Tibial nerve (tissue), 4 donors: ENCODE results near the gene HEATR1. TPM values are rescaled to one million over a fixed set of nuclear protein-coding genes. Genes with fewer than 3 reads are reported as not detected.
A peak's percentile ranks its signal among the peaks of the same experiment; 100 is the strongest.

Experiments used
- DNase-seq, 2 donors: peaks; one replicate each; pipeline ENCODE4 v3.0.0-alpha.2; 2019; ENCODE audit warnings: low spot score in 2 of 2
- H3K27ac ChIP-seq, 4 donors: fragments of 200-600 bp; sonication (generic) in 3 of 4; one replicate each; pipeline ENCODE4 v1.5.1; 2017 to 2019; ENCODE audit warnings: mild to moderate bottlenecking in 1 of 4
- H3K27me3 ChIP-seq, 2 donors: fragments of 200-600 bp; sonication (generic) in 1 of 2; one replicate each; pipeline versions ENCODE4 v1.5.1 to v1.6.0; 2017 to 2019
- H3K36me3 ChIP-seq, 3 donors: fragments of 200-600 bp; sonication (generic); one replicate each; pipeline ENCODE4 v1.5.1; 2018 to 2019
- H3K4me1 ChIP-seq, 4 donors: fragments of 200-600 bp; sonication (generic) in 3 of 4; one replicate each; pipeline ENCODE4 v1.5.1; 2017 to 2019
- H3K4me3 ChIP-seq, 4 donors: fragments of 200-600 bp; sonication (generic) in 3 of 4; one replicate each; pipeline ENCODE4 v1.5.1; 2017 to 2019; ENCODE audit warnings: mild to moderate bottlenecking in 1 of 4, moderate library complexity in 1 of 4
- H3K9me3 ChIP-seq, 4 donors: fragments of 200-600 bp; sonication (generic) in 3 of 4; one replicate each; pipeline ENCODE4 v1.5.1; 2017 to 2019
- EP300 ChIP-seq, 2 donors: sonication (generic); formaldehyde crosslinking; IDR thresholded peaks; one replicate each; pipeline ENCODE4 v1.6.1; 2017; ENCODE audit warnings: antibody characterized with exemption in 2 of 2, mild to moderate bottlenecking in 1 of 2
- POLR2A ChIP-seq, 2 donors: fragments of 450-650 bp; IDR thresholded peaks; one replicate each; pipeline ENCODE4 v1.6.1; 2017; ENCODE audit warnings: antibody characterized with exemption in 2 of 2, mild to moderate bottlenecking in 2 of 2, moderate library complexity in 2 of 2
- WGBS, 2 donors: methylation state at CpG; one replicate each; pipeline ENCODE4 v1.1.5; 2018; 5-methylcytosine and 5-hydroxymethylcytosine counted together
- total RNA-seq, 4 donors: library from RNA; depleted of rRNA; stranded (reverse); fragments of >200 nt; gene quantifications; one replicate each; pipeline ENCODE4 v1.1.0, GENCODE V29; 2016
- TF ChIP-seq, protein P1 (sequence below), 5 experiments: fragments of 200-600 bp in 3 of 5; fragments of 450-650 bp in 2 of 5; sonication (generic) in 3 of 5; IDR thresholded peaks; one replicate each; pipeline ENCODE4 v1.5.1; 2016 to 2019; ENCODE audit warnings: antibody characterized with exemption in 5 of 5, mild to moderate bottlenecking in 3 of 5, moderate library complexity in 2 of 5

The HEATR1 gene
- total RNA-seq, 4 donors from 2014 or later = 17.0 to 32.4 (median 19.4) TPM

DNA sequence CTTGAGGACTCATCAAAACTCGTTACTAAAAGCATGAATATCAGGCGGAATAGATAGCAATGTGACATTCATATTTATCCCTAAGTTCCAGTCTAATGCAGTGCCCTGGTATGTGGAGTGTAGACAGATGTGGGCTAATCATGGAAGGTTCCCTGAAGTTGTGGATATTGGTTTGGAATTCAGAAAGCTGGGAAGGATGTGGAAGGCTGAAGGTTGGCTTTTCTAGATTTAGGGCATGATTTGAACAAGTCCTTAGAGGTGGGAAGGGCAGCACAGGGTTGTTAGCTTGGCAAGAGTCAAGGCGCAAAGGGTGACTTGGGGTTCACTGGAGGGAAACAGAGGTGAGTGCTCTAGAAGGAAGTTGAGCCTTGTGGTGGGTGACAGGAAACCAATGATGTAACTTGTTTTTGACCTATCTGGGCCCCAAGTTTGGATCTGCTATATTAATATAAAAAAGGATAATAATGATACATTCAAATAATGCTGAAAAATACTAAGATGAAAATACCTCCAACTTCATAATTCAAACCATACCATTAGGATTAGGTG is 58.6 kb downstream of the HEATR1 start:
- H3K4me1 ChIP-seq = no peaks in the 10 kb centered on the region
- no peaks in the 10 kb centered on the region for H3K9me3 ChIP-seq
- H3K36me3 ChIP-seq = peaks cover 0 to 100% (median 7%) of the 10 kb centered on the region in 3 donors
- no peaks in the 10 kb centered on the region for H3K27me3 ChIP-seq
- no peak overlapping the region for H3K4me3 ChIP-seq
- TF ChIP-seq, protein P1, sequence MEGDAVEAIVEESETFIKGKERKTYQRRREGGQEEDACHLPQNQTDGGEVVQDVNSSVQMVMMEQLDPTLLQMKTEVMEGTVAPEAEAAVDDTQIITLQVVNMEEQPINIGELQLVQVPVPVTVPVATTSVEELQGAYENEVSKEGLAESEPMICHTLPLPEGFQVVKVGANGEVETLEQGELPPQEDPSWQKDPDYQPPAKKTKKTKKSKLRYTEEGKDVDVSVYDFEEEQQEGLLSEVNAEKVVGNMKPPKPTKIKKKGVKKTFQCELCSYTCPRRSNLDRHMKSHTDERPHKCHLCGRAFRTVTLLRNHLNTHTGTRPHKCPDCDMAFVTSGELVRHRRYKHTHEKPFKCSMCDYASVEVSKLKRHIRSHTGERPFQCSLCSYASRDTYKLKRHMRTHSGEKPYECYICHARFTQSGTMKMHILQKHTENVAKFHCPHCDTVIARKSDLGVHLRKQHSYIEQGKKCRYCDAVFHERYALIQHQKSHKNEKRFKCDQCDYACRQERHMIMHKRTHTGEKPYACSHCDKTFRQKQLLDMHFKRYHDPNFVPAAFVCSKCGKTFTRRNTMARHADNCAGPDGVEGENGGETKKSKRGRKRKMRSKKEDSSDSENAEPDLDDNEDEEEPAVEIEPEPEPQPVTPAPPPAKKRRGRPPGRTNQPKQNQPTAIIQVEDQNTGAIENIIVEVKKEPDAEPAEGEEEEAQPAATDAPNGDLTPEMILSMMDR (IDR thresholded peaks at IDR 0.05) = no peak
- TF ChIP-seq POLR2A (IDR thresholded peaks at IDR 0.05) = no peak
- TF ChIP-seq EP300 (IDR thresholded peaks at IDR 0.05) = no peak
- no peak overlapping the region for H3K27ac ChIP-seq
- no peak for DNase-seq
- 61 to 75% methylated on average over 3 of the region's 3 CpGs for WGBS, 2 donors

DNA sequence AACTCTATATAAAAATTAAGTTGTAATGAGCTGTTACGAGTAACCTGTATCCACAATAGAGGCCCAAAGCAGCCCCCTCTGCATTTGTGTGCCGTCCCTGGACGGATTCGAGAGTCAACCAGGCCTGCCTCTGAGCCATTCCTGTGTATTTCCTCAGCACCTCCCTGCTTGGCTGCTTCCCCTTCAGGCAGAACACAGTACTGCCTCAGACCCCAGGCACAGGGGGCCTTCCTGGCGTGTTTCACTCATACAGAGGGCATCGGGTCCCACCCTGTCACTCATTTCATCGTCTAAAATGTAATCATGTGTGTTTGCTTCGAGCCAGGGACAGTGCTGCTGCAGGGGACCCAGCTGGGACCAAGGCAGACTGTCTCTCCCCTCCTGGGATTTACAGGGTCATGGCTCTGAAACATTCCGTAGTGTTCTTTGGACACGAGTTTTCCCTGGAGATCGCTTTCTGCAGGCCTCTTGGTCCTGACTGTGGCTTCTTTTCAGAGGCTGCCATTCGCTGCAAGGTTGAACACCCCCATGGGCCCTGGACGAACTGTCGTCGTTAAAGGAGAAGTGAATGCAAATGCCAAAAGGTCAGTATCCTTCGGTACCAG is 61.1 kb downstream of the HEATR1 start:
- Histone ChIP-seq H3K36me3 (peaks cover 3 to 100% (median 4%) of the 10 kb centered on the region in 3 donors), H3K4me3 (no peak overlapping the region), H3K4me1 (no peaks in the 10 kb centered on the region), H3K9me3 (no peaks in the 10 kb centered on the region), H3K27me3 (no peaks in the 10 kb centered on the region), H3K27ac (no peak overlapping the region)
- no peak for TF ChIP-seq POLR2A (IDR thresholded peaks at IDR 0.05)
- TF ChIP-seq, protein P1 (IDR thresholded peaks at IDR 0.05) = peak in 1 of 5 experiments; percentile 16
- no peak for TF ChIP-seq EP300 (IDR thresholded peaks at IDR 0.05)
- no peak for DNase-seq
- WGBS, 2 donors = 67 to 79% methylated on average over 16 of the region's 16 CpGs

DNA sequence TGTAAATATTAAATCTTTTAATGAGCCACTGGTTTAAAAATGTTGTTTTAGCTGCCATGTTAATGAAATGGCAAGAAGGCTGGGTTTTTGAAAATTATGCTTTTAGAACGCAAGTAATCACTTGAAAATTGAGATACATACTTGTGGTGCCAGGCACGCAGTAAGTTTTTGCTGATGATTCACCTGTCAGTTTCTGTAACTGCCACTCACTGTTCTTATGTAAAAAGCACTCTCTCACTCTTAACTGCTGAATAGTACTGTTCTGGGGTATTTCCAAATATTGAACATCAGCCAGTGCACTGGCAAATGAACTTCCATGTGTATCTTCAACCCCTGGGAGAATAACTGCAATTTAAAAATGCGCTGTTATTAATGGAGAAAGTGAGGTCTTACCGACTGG is 62.6 kb downstream of the HEATR1 start:
- Histone ChIP-seq H3K27me3 (no peaks in the 10 kb centered on the region), H3K4me3 (no peak overlapping the region), H3K27ac (no peak overlapping the region), H3K4me1 (no peaks in the 10 kb centered on the region), H3K36me3 (peaks cover 3 to 100% (median 4%) of the 10 kb centered on the region in 3 donors), H3K9me3 (no peaks in the 10 kb centered on the region)
- TF ChIP-seq POLR2A (IDR thresholded peaks at IDR 0.05) (no peak), EP300 (IDR thresholded peaks at IDR 0.05) (no peak)
- TF ChIP-seq, protein P1 (IDR thresholded peaks at IDR 0.05) = no peak
- no peak for DNase-seq
- 95% methylated on average over 4 of the region's 4 CpGs for WGBS, 2 donors

DNA sequence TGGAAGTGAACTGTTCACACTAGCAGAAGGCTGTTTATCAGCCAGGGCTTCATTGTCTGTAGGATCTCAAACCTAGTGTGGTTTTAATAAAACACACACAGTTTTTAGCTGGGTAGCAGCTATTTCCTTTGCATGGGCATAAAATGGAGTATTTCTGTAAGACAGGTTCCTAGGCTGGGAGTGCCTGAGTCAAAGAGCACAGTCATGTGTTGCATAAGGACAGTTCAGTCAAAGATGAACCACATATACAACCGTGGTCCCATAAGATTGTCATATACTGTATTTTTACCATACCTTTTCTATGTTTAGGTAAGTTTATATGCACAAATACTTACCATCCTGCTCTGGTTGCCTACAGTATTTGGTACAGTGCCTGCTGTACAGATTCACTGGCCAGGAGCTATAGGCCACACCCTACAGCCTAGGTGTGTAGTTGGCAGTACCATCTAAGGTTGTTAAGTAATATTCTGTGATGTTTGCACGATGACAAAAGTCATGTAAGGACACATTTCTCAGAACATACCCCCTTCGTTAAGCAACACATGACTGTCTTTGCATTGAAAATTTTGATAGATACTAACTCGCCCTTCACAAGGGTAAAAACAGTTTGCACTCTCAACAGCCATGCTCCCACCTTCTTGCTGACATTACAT is 63.4 kb downstream of the HEATR1 start:
- Histone ChIP-seq H3K27ac (no peak overlapping the region), H3K4me1 (no peaks in the 10 kb centered on the region), H3K27me3 (no peaks in the 10 kb centered on the region), H3K36me3 (peaks cover 3 to 99% (median 4%) of the 10 kb centered on the region in 3 donors), H3K4me3 (no peak overlapping the region), H3K9me3 (no peaks in the 10 kb centered on the region)
- WGBS, 2 donors = 93 to 96% methylated on average over 4 of the region's 4 CpGs
- TF ChIP-seq POLR2A (IDR thresholded peaks at IDR 0.05) = no peak
- DNase-seq = no peak

DNA sequence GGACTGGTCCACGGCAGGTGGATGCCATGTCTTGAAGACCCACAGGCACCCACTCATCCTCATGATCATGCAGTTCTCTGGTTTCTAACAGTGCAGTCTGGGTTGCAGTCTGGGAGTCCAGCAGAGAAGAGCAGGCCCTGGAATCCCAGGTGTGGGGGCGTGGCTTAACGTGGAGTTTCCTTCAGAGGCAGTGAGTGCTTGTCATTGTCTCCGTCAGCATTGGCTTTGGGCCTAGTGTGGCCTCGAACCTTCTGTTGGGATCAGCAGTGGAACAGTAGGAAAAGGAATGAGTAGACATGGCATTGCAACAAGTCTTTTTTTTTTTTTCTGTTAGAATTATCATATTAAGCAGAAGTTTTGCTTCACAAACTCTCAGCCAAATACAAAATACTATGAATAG is 67.8 kb downstream of the HEATR1 start:
- TF ChIP-seq EP300 (IDR thresholded peaks at IDR 0.05) (no peak), POLR2A (IDR thresholded peaks at IDR 0.05) (no peak)
- TF ChIP-seq, protein P1 (IDR thresholded peaks at IDR 0.05) = no peak
- Histone ChIP-seq H3K36me3 (peaks cover 3 to 73% (median 4%) of the 10 kb centered on the region in 3 donors), H3K27me3 (no peaks in the 10 kb centered on the region), H3K4me3 (no peak overlapping the region), H3K27ac (no peak overlapping the region), H3K9me3 (no peaks in the 10 kb centered on the region), H3K4me1 (peaks cover 0 to 6% (median 0%) of the 10 kb centered on the region in 4 donors)
- 82 to 88% methylated on average over 5 of the region's 5 CpGs for WGBS, 2 donors
- DNase-seq = no peak
